ENCODE measurements around the gene OR2W3.

- TF ChIP-seq CTCF (IDR thresholded peaks at IDR 0.05) (no peak), POLR2A (IDR thresholded peaks at IDR 0.05) (no peak)
Measured at GRCh38 chr1:247854899-247855545, 40.4 kb upstream of the OR2W3 start.
